ENCODE data around the gene SMG7.
A peak's percentile ranks its signal among the peaks of the same experiment; 100 is the strongest.

SMG7 gene

DNA sequence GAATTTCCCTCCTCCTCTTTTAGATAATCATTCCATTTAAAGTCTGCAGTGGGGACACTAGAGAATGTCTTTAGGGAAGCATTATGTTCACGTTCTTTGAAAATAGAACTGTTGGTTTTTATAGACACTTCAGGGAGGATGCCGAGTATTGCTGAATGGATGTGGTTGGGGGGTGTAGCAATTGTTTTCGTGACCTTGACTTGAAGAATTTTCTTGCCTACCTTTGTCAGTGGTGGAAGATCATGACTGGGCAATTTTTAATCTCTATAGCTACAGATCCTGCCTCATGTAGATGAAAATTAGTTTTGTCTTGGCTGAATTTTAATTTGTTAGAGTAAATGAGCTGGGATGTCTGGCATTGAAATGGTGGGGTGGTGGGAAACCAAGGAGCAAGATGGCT lies 3.8 kb downstream of the SMG7 start:
- H3K4me3 ChIP-seq (ENCODE audit: control insufficient read depth, low read depth, low read length) = no peak overlapping the region
- TF ChIP-seq, protein P1, sequence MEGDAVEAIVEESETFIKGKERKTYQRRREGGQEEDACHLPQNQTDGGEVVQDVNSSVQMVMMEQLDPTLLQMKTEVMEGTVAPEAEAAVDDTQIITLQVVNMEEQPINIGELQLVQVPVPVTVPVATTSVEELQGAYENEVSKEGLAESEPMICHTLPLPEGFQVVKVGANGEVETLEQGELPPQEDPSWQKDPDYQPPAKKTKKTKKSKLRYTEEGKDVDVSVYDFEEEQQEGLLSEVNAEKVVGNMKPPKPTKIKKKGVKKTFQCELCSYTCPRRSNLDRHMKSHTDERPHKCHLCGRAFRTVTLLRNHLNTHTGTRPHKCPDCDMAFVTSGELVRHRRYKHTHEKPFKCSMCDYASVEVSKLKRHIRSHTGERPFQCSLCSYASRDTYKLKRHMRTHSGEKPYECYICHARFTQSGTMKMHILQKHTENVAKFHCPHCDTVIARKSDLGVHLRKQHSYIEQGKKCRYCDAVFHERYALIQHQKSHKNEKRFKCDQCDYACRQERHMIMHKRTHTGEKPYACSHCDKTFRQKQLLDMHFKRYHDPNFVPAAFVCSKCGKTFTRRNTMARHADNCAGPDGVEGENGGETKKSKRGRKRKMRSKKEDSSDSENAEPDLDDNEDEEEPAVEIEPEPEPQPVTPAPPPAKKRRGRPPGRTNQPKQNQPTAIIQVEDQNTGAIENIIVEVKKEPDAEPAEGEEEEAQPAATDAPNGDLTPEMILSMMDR (conservative IDR thresholded peaks at IDR 0.05; ENCODE audit: control insufficient read depth, insufficient read depth, low read depth, low read length) = no peak
- no peak for DNase-seq (ENCODE audit: low read depth)

DNA sequence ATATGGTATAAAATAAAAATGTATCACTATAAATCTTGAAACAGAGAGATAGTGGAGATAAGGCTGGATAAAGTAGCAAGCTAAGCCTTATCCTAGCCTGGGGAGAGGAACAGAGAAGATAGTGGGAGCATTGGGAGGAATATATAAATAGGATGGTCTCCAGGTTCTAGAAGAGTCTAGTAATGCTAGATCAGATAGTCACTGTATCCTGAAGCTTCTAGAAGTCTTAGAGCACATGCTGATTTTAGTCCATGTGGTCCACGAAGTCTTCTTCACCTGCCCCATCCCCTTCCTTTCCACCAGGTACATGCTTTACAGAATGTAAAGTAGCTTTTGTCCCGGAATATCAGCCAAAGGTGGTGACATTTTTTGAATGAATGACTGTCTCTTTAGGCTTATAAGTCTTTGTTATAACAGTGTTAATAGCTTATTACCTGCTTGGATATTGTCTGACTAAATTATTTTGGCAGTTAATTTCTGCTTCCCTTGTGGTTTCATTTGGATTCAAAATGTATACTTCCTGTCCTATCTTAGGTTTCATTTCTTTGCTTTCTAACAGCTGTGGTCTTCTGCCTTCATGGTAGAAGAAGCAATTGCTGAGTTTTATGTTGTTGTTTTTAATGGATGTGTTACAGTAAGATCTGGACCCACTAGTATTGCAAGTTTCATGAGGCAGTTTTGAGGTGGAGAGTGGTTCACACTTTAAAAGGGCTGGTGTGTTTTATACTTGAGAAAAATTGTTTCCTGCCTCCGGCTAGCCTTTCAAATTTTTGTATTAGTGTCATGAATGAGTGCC lies 5.9 kb downstream of the SMG7 start:
- no peak overlapping the region for H3K4me3 ChIP-seq (ENCODE audit: control insufficient read depth, low read depth, low read length)
- TF ChIP-seq, protein P1 (conservative IDR thresholded peaks at IDR 0.05; ENCODE audit: control insufficient read depth, insufficient read depth, low read depth, low read length) = no peak
- no peak for DNase-seq (ENCODE audit: low read depth)

DNA sequence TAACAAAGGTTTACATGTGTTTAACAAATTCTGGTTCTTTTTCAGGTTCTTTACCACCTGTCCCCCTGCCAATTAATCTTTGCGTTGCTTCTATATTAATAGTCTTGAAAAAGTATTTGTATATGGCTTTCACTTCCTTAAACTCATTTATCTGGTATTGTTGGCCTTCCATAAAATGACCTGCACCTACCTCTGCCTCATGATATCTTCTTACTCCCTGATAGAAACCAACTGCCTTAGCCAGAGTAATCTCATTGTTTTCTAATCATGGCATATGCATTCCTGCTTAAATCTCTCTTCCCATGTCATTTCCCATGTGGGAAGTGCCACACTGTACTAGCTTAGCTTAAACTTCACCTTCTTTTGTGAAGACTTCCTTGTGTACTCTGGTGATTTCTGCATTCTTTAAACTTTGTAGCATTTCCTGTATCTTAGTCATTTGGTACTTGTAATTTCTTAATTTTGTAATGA lies 8.7 kb downstream of the SMG7 start:
- H3K4me3 ChIP-seq (ENCODE audit: control insufficient read depth, low read depth, low read length) = no peak overlapping the region
- peak; percentile 12 for DNase-seq (ENCODE audit: low read depth)
- TF ChIP-seq, protein P1 (conservative IDR thresholded peaks at IDR 0.05; ENCODE audit: control insufficient read depth, insufficient read depth, low read depth, low read length) = no peak

DNA sequence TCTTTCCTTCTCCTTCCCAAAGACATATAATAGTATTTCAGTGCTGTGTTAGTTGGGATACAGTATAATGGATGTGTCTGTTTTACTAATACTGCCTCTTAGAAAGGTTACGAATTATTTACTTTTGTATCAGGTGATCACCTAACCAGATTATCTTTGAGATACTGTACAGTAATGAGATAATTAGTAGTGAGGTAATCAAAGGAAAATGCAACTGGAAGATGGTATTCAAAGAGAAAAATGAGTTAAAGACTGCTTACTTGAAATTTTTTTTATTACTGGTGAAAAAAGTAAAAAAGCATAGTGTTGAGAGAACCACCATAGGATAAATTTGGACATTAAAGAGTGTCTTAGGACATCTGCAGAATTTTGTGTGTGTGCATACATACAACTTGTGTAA lies 10.9 kb downstream of the SMG7 start:
- TF ChIP-seq, protein P1 (conservative IDR thresholded peaks at IDR 0.05; ENCODE audit: control insufficient read depth, insufficient read depth, low read depth, low read length) = no peak
- H3K4me3 ChIP-seq (ENCODE audit: control insufficient read depth, low read depth, low read length) = no peak overlapping the region
- no peak for DNase-seq (ENCODE audit: low read depth)

DNA sequence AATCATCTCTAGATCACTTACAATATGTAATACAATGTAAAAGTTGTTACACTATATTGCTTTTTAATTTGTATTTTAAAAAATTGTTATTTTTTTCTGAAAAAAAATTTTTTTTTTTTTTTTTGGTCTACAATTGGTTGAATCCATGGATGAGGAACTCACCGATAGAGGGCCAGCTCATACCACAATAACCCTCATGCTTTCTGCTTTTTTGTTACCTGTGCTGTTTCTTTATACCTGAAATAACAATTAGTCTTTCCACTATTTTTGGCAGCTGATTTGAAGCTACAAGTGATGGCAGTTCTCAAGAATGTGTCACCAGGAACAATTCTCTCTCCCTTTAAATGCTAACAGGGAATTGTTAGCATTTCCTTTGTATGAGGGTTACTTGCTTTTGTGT lies 12.0 kb downstream of the SMG7 start:
- no peak for DNase-seq (ENCODE audit: low read depth)
- H3K4me3 ChIP-seq (ENCODE audit: control insufficient read depth, low read depth, low read length) = no peak overlapping the region
- TF ChIP-seq, protein P1 (conservative IDR thresholded peaks at IDR 0.05; ENCODE audit: control insufficient read depth, insufficient read depth, low read depth, low read length) = no peak

DNA sequence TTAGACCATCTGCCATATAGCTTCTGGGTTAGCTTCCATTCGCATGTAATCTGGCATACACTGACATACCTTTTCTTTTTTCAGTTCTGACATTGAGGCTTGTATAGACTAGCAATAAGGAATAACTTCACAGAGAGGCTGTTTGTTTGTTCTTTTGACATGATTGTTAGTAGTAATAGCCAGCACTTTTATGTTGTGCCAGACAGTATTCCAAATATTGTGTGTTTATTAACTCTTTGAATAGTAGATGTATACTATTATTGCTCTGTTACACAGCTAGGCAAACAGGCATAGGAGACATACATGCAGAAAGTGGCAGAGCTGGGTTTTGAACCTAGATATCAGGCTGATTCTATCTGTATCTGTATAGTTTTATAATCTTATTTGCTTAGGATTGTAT lies 12.6 kb downstream of the SMG7 start:
- no peak for DNase-seq (ENCODE audit: low read depth)
- TF ChIP-seq, protein P1 (conservative IDR thresholded peaks at IDR 0.05; ENCODE audit: control insufficient read depth, insufficient read depth, low read depth, low read length) = no peak
- H3K4me3 ChIP-seq (ENCODE audit: control insufficient read depth, low read depth, low read length) = no peak overlapping the region
